NCI-H345 treated with DMSO at 0.1 percent for 48 hours (cell line): ENCODE data around the gene RARRES1.

ENCODE experiments used
- DNase-seq: peaks from one replicate; lab custom pipeline; 2025; ENCODE audit not compliant: unreplicated experiment; lab: John Stamatoyannopoulos, UW

The RARRES1 gene

GRCh38 chr3:158731938-158732855 lies at the start of gene RARRES1:
RARRES1 (minus strand) TSS chr3:158732457; CDS start chr3:158732415, 42 bp downstream.
- no peak for DNase-seq

GRCh38 chr3:158781849-158782248 lies 49.6 kb upstream of the RARRES1 start:
- DNase-seq, result no peak

DNA sequence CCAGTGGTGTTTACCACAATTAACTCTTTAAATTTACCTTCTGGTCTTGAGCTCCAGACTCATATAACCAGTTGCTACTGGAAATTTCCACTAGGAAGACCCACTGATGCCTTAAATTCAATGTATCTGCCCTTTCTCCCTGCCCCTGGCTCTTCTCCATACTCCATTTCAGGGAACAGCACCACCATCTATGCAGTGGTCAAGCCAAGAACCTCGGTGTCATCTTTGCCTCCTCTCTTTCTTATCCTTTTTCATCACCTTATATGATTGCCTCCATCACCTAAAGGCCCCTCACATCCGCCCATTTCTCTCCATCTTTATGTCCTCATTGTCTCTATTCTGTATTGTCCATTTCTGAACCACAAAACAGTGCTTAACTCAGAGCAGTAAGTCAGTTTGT lies 48.9 kb upstream of the RARRES1 start:
- DNase-seq, result no peak

- no peak for DNase-seq
These were observed 48.5 kb upstream of the RARRES1 start for GRCh38 chr3:158780766-158781165.

DNA sequence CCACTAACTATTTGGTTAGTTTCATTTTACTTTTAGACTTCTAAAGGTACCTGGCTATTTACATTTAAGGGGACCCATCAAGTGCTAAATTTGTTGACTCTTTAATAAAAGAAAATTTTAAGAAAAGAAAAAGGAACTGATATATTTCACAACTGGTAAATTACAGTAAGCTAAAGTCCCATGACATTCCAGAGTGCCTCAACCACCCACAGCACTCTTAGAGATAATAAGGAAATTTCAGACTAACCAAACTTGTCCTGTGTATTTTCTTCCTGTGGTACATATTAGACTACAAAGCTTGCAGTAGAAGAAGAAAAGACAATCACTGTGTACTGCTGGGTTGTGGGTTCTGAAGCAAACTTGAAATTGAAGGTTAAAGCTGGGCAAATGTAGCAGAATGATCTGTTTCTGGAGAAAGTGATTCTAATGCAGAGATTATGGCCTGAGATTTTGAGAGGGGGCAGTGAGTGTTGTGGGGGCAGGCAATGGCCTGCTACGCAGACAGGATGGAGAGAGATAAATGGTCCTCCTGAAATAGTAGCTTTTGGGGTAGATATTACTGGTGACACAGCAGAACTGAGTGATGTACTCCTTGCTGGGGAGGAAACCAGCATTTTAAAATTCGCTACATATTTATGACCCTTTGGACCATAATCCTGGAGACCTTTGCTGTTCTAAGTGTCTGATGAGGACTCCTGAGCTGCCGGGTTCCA lies 45.1 kb upstream of the RARRES1 start:
- DNase-seq, result no peak

- no peak for DNase-seq
These were observed 44.3 kb upstream of the RARRES1 start for GRCh38 chr3:158776531-158776930.

- DNase-seq, result no peak
These were observed 43.5 kb upstream of the RARRES1 start for GRCh38 chr3:158775426-158776410.

- DNase-seq, result no peak
These were observed 42.7 kb upstream of the RARRES1 start for GRCh38 chr3:158774965-158775364.

DNA sequence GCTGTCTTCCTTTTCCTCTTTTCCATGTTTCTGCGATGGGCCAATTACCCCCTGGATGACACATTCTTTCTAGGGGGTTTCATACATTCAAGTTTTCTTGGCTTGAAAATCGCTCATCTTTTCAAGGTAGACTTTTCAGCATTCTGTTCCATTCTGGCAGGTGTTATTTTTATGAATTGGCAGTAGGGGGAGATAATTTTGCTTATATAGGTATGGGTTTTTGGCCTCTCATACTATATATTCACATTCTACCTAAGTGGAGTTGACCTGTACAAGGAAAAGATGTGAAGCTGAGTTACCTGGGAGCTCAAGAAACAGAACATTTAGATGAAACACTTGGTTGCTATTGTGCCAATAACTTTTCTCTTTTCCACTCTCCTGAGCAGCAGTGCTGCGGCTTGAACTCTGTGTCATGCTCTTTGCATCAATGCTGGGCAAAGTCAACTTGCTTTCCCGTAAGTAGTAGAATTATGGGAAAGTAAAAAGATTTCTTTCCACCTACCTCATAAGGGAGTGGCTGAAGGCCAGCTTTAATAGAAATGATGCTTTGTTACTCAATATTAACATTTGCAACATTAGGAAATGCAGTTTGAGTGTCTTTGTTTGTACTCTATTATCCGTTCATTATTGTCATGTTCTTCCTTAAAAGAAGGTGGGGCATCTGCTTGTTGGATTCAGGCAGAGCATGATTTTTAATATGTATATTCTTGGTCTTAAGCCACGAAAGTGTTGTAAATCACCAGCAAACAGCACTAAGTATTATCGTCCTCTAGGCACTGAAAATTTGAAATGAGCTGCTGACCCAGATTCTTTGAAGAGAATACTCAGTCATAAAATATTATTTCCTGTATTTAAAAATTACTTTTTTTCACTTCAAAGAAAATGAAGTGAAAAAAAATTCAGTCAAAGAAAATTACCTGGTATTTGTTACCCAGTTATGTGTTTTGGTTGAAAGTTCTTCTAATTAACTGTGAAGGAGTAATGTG lies 41.9 kb upstream of the RARRES1 start:
- no peak for DNase-seq

DNA sequence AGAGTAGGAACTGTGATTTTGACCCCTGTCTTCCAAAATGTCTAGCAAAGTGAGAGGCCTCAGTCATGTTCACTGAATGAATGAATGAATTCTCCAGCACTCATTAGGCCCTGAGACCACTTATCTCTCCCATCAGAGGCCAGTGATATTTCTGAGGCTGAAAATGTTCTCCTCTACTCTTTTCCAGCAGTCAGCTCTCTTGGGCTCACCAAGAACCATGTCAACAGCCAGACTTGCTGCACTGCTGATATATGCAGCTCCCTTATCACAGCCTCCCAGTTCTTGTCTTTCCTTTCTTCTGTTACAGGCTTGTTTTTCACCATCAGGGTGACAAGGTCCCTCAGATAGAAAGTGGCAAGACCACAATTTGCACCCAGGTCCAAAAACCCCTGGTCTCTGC lies 40.9 kb upstream of the RARRES1 start:
- DNase-seq, result no peak

GRCh38 chr3:158771982-158772381 lies 39.7 kb upstream of the RARRES1 start:
- DNase-seq, result no peak

DNA sequence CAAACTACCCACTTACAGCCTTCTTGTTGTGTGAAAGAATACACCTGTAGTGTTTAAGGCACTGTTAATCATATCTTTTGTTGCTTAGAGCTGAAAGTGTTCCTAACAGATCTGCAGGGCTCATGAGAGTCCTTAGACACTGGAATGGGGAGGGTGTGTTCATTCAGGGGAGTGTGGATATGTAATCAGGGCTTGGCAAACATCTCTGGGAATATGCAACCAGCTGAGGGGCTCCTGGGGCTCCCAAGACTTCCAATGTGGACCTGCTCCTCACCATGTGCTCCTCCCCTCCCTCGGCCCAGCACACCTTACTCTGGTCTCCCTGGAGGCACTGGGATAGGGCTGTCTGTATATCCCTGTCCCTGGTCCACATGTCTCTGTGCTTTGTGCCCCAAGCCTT lies 39.3 kb upstream of the RARRES1 start:
- no peak for DNase-seq

DNA sequence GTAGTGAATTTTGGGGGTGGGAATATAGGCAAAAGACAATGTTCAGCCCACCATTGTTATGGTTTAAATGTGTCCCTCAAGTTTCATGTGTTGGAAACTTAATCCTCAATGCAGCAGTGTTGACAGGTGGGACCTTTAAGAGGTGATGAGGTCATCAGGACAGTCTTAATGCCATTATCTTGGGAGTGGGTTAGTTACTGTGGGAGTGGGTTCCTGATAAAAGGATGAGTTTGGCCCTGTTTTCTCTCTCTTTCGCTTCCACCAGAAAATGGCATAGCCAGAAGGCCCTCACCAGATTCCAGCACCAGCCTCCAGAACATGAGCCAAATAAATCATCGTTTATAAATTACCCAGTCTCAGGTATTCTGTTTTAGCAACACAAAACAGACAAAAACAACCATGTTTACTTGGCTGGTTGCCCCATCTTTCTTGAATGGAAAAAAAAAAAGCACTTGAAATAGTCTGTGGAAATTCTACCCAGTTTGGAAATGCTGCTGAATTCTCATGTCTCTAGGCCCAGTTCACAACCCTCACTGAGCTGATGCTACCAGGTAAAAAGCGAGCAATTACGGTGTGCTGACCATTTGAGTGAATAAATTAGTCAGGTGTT lies 38.6 kb upstream of the RARRES1 start:
- DNase-seq, result no peak

DNA sequence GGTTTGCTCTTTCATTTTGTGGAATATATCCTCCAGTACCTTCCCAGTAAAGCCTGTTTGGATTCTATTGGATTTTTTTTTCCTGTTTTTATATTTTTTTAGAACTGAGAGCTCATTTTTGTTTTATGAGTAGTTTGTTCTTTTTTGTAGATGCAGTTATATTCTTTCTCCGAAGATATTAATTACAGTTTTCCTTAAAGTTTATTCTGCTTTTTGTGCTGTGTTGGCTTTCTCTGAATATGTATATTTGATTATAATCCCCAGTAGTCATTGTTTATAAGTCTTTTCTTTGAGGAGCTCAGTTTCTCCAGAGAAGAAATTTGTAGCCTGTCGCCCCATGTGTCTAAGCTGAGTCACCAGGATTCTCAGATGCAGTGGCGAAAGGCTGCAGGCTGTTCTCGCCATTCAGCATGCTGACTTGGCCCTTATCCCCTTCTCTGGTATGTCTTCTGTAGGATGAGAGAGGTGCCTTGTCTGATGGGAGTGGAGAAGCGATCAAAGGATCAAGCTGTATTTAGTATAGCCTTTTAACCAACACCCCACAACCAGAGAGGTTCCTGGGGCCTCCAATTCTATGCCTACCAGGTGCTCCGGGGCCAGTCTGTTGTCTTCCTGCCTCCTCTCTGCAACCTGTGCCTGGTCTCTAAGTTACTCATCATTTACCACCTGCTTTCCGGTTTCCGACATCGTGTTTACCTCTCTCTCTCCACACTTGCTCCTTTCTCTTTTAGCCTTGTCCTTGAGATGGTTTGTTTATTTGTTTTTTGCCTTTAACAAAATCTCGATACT lies 37.9 kb upstream of the RARRES1 start:
- DNase-seq, result no peak

GRCh38 chr3:158769549-158769948 lies 37.3 kb upstream of the RARRES1 start:
- DNase-seq, result no peak

DNA sequence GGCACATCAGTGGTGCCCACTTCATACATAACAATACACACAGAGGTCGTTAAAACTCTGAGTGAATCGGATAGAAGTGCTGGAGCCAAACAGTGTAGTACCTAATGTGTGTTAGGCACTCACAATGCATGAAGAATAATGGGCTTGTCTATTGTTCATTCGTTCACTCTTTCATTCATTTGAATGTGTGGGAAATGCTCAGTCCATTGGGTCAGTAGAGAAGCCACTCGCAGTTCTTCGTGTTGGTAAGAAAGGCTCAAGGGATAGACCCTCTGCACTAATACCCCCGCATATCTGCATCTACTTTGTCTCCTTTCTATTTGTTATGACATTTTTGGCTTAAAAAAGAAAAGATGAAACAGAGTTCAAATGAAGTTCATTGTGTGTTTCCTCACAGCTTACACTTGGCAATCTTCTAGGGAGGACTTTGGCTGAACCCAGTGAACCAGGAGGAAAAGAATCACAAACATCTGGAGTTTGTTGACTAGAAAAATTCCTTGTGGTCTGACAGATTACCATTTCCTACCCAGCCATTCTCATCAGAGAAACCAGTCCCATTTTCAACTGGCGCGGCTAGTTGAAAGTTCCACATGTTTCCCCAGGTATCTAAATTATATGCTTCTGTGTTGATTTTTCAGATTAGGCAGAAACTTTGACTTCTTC lies 36.8 kb upstream of the RARRES1 start:
- no peak for DNase-seq

- DNase-seq, result no peak
These were observed 36.1 kb upstream of the RARRES1 start for GRCh38 chr3:158768361-158768787.

- DNase-seq, result no peak
These were observed 34.1 kb upstream of the RARRES1 start for GRCh38 chr3:158766364-158766763.
